ENCODE measurements around the gene RFX7. TPM values are rescaled to one million over a fixed set of nuclear protein-coding genes. Genes with fewer than 3 reads are reported as not detected.

RFX7 gene
- total and polyA plus RNA-seq, 2 of the 4 experiments (the other 2 are of a cell fraction): 4.1 to 10.6 TPM

DNA sequence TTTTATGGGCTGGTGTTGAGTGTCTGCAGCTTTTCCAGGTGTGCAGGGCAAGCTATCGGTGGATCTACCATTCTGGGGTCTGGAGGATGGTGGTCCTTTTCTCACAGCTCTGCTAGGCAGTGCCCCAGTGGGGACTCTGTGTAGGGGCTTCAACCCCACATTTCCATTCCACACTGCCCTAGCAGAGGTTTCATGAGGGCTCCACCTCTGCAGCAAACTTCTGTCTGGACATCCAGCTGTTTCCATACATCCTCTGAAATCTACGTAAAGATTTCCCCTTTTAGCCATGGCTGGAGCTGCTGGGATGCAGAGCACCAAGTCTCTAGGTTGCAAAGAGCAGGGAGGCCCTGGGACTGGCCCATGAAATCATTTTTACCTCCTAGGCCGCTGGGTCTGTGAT, 11.6 kb downstream of the RFX7 start:
- no peak overlapping the region for H3K23ac ChIP-seq (ENCODE audit: low read depth, low read length)
- in situ Hi-C loops (cut with MboI; ENCODE audit: low sequenced_read_pairs): no loop called here
- dilution Hi-C loops (cut with HindIII; ENCODE audit: low sequenced_read_pairs, unreplicated experiment): no loop called here
- no peak overlapping the region for H2AK9ac ChIP-seq (replicated peaks; ENCODE audit: low read depth, low read length, poor library complexity)
- H4K8ac ChIP-seq (ENCODE audit: low read depth in 2 of 2, low read length in 2 of 2): no peak overlapping the region
- no peaks in the 10 kb centered on the region for H3K9me1 ChIP-seq (ENCODE audit: insufficient read depth, low read length)
- BruUV-seq (replicated peaks): no TSS peak
- no peak overlapping the region for H3K27ac ChIP-seq (ENCODE audit: insufficient read depth, low read length)
- no peak overlapping the region for H3K18ac ChIP-seq (ENCODE audit: low read depth, low read length)
- no peak overlapping the region for H2BK120ac ChIP-seq (ENCODE audit: low read depth, low read length)
- H3K79me1 ChIP-seq (ENCODE audit: low read depth in 1 of 2, low read length in 2 of 2): peaks cover 34 to 36% of the 10 kb centered on the region in 2 experiments
- peaks cover 17% of the 10 kb centered on the region; the same call in 1 of the 2 replicates for H4K20me1 ChIP-seq (ENCODE audit: insufficient read depth, low read length)
- H3K4ac ChIP-seq (ENCODE audit: low read depth, low read length): no peak overlapping the region
- POLR2A ChIA-PET (ENCODE audit: unreplicated experiment): no interaction called here
- CTCF ChIA-PET: interaction anchor here (0.7 kb wide), 1 partner anchor 20 kb away, joined by 3 read pairs; no protein-coding TSS in a partner anchor
- no peak overlapping the region for H2AFZ ChIP-seq (replicated peaks; ENCODE audit: low read length, poor library complexity)
- intact Hi-C loops (cut with micrococcal nuclease): no loop called here
- H3K9ac ChIP-seq (ENCODE audit: low read depth, low read length): no peak overlapping the region
- TF ChIP-seq RFX5 (IDR thresholded peaks at IDR 0.05; ENCODE audit: low read depth, low read length): no peak
- no peak for TF ChIP-seq MAZ (IDR thresholded peaks at IDR 0.05; ENCODE audit: borderline replicate concordance, low read depth, low read length)
- TF ChIP-seq POLR2A (IDR thresholded peaks at IDR 0.05; ENCODE audit: low read depth, low read length): no peak
- TF ChIP-seq, protein P1, sequence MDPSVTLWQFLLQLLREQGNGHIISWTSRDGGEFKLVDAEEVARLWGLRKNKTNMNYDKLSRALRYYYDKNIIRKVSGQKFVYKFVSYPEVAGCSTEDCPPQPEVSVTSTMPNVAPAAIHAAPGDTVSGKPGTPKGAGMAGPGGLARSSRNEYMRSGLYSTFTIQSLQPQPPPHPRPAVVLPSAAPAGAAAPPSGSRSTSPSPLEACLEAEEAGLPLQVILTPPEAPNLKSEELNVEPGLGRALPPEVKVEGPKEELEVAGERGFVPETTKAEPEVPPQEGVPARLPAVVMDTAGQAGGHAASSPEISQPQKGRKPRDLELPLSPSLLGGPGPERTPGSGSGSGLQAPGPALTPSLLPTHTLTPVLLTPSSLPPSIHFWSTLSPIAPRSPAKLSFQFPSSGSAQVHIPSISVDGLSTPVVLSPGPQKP (IDR thresholded peaks at IDR 0.05; ENCODE audit: borderline replicate concordance, low read depth, low read length): no peak
- H4K91ac ChIP-seq (ENCODE audit: insufficient read depth, low read depth, low read length): no peak overlapping the region
- no peak overlapping the region for H2BK20ac ChIP-seq (ENCODE audit: low read depth, low read length)
- H3K9me3 ChIP-seq (ENCODE audit: control insufficient read depth, insufficient read depth, low read length): peaks cover 16% of the 10 kb centered on the region
- ATAC-seq (ENCODE audit: low read depth) (no peak), DNase-seq (no peak)
- H3K36me3 ChIP-seq (ENCODE audit: control insufficient read depth, insufficient read depth, low read length): peaks cover 14% of the 10 kb centered on the region
- H3K4me3 ChIP-seq (ENCODE audit: insufficient read depth, low read depth, low read length): no peak overlapping the region
- H3K27me3 ChIP-seq (ENCODE audit: control insufficient read depth, insufficient read depth, low read length): no peaks in the 10 kb centered on the region
- H3K4me2 ChIP-seq (ENCODE audit: low read depth, low read length): no peak overlapping the region
- H3K14ac ChIP-seq (replicated peaks; ENCODE audit: low read depth, low read length): no peak overlapping the region
- H2BK5ac ChIP-seq (ENCODE audit: low read depth, low read length, poor library complexity, severe bottlenecking): no peak overlapping the region
- H4K5ac ChIP-seq (ENCODE audit: low read depth, low read length): no peak overlapping the region
- WGBS, 2 experiments (ENCODE audit: extremely low coverage in 2 of 2, insufficient read length in 1 of 2): no CpG with 5 or more reads among the region's 3 CpGs
- H2AK5ac ChIP-seq (ENCODE audit: low read depth, low read length): no peak overlapping the region
- no peaks in the 10 kb centered on the region for H3K4me1 ChIP-seq (ENCODE audit: control insufficient read depth, insufficient read depth, low read length)
- H2BK15ac ChIP-seq (ENCODE audit: low read depth, low read length): no peak overlapping the region
- H3K56ac ChIP-seq (ENCODE audit: extremely low read depth, insufficient read depth, low read length): no peak overlapping the region
